ENCODE data around the gene SLC35G1. TPM values are rescaled to one million over a fixed set of nuclear protein-coding genes. Genes with fewer than 3 reads are reported as not detected.

The SLC35G1 gene
- total RNA-seq, 4 donors from 2014 or later = 3.5 to 5.7 (median 4.6) TPM

DNA sequence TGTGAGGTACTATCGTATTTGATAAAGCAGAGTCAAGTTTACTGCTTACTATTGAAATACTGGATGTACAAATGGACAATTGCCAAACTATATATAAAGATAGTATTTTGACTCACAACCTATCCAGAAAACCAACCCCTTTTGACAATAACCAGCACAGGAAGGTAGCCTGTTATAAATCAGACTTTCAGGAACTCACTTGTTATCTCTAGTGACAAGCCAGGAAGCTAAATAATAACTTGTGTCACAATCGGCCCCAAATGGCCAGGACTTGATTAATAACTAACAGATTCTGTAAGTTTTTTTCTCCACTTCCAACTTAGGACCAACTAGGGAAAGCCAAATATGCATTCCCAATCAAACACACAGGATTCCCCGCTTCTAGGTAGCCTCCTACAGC lies 38.8 kb upstream of the SLC35G1 start:
- ATAC-seq (ENCODE audit: low FRiP score) = no peak
- no peak for DNase-seq (ENCODE audit: low spot score)
- TF ChIP-seq, protein P1, sequence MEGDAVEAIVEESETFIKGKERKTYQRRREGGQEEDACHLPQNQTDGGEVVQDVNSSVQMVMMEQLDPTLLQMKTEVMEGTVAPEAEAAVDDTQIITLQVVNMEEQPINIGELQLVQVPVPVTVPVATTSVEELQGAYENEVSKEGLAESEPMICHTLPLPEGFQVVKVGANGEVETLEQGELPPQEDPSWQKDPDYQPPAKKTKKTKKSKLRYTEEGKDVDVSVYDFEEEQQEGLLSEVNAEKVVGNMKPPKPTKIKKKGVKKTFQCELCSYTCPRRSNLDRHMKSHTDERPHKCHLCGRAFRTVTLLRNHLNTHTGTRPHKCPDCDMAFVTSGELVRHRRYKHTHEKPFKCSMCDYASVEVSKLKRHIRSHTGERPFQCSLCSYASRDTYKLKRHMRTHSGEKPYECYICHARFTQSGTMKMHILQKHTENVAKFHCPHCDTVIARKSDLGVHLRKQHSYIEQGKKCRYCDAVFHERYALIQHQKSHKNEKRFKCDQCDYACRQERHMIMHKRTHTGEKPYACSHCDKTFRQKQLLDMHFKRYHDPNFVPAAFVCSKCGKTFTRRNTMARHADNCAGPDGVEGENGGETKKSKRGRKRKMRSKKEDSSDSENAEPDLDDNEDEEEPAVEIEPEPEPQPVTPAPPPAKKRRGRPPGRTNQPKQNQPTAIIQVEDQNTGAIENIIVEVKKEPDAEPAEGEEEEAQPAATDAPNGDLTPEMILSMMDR (IDR thresholded peaks at IDR 0.05) = no peak

DNA sequence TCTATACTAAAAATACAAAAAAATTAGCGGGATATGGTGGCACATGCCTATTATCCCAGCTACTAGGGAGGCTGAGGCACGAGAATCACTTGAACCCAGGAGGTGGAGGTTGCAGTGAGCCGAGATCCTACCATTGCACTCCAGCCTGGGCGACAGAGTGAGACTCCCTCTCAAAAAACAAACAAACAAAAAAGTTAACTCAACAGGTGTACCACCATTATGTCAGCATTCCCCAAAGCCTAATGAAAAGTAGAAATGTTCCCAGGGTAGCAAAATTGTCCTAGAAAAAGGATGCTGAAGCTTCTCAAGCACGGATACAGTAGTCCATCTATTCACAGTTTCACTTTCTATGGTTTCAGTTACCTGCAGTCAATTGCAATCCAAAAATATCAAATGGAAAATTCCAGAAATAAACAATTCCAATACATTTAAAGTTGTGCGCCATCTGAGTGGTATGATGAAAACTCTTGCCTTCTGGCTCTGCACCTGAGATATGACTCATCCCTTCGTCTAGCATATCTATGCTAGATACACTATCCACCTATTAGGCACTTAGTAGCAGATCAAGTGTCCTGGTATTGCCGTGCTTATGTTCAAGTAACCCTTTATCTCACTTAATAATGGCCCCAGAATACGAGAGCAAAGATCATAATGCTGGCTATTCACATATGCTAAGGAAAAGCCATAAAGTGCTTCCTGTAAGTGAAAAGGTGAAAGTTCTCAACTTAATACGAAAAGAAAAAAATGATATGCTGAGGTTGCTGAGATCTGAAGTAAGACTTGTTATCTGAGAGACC lies 37.2 kb upstream of the SLC35G1 start:
- ATAC-seq (ENCODE audit: low FRiP score) = no peak
- TF ChIP-seq, protein P1 (IDR thresholded peaks at IDR 0.05) = no peak
- DNase-seq (ENCODE audit: low spot score) = no peak

DNA sequence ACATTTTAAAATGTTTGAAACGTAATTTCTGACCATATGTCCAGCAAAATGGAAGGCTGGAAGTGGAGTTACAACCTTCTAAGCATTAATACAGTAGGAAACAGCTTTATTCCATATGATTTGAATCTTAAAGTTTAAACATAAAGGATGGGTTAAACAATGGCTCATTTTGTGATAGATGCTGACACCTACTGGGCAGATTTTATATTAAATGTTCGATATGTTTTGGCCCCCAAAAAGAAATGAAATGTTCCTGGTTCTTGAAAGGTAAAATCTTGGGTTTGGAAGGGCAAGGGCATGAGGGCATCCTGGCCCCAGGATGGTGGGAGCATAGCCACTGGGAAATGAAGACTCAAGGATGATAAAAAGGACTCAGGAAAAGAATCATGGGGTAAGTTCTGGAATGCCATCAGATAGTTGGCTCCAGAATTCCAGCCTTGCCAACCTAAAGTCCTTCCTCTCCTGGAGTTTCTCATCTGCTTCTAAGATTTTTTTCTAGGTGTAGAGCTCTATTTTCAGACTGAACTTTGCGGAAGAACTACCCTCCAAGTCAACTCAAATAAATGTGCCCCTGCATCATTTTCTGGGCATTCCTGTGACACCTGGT lies 34.6 kb upstream of the SLC35G1 start:
- DNase-seq (ENCODE audit: low spot score) (no peak), ATAC-seq (ENCODE audit: low FRiP score) (no peak)
- TF ChIP-seq, protein P1 (IDR thresholded peaks at IDR 0.05) = no peak

DNA sequence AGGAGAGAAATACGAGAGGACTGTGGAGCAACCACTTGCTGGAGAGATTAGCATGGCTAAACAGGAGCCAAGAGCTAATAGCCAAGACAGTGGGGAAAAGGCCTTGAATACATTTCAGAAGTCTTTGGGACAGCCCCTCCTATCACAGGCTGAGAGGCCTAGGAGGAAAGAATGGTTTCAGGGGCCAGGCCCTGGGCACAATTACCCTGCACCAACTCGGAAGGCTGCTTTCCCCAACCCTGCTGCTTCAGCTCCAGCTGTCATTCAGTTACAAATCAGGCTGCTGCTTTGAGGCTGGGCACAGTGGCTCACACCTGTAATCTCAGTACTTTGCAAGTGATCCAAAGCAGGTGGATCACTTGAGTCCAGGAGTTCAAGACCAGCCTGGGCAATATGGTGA lies 32.0 kb upstream of the SLC35G1 start:
- ATAC-seq (ENCODE audit: low FRiP score) = no peak
- DNase-seq (ENCODE audit: low spot score) = no peak
- TF ChIP-seq, protein P1 (IDR thresholded peaks at IDR 0.05) = no peak

DNA sequence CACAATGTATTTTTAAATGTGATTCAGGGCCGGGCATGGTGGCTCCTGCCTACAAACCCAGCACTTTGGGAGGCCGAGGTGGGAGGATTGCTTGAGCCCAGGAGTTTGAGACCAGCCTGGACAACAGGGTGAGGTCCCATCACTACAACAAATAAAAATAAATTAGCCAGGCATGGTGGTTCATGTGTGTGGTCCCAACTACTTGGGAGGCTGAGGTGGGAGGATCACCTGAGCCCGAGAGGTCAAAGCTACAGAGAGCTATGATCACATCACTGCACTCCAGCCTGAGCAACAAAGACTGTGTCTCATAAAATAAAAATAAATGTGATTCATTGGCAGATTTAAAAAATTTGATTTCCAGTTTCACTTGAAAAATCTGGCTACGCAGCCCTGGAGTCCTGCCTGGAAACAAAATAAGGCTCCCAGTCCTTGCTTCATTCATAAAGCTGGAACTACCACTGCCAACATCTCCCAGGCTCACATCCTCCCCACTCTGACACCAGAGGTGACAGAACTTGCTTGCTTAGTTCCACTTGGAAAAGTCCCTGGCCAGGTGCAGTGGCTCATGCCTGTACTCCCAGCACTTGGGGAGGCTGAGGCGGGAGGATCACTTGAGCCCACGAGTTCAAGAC lies 27.9 kb upstream of the SLC35G1 start:
- no peak for DNase-seq (ENCODE audit: low spot score)
- ATAC-seq (ENCODE audit: low FRiP score) = no peak
- TF ChIP-seq, protein P1 (IDR thresholded peaks at IDR 0.05) = no peak

DNA sequence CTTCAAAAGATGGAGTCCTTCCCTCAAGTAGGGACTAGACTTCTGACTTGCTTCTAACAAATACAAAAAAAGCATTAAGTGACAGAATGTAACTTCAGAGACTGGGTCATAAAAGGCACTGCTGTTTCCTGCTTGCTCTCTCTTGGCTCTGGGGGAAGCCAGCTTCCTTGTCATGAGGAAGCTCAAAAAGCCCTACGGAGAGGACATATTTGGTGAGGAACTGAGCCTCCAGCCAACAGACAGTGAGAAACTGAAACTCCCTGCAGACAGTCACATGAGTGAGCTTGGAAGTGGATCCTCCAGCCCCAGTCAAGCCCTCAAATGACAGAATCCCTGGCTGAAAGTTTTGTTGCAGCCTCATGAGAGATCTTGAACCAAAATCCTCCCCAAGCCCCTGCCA lies 26.3 kb upstream of the SLC35G1 start:
- ATAC-seq (ENCODE audit: low FRiP score) = no peak
- TF ChIP-seq, protein P1 (IDR thresholded peaks at IDR 0.05) = no peak
- DNase-seq (ENCODE audit: low spot score) = no peak

All from omental fat pad (tissue), 4 donors.